ENCODE data around the gene AATF. TPM values are rescaled to one million over a fixed set of nuclear protein-coding genes. Genes with fewer than 3 reads are reported as not detected.

AATF gene
- total RNA-seq, 4 donors from 2014 or later, result 26.4 to 54.8 (median 32.4) TPM

DNA sequence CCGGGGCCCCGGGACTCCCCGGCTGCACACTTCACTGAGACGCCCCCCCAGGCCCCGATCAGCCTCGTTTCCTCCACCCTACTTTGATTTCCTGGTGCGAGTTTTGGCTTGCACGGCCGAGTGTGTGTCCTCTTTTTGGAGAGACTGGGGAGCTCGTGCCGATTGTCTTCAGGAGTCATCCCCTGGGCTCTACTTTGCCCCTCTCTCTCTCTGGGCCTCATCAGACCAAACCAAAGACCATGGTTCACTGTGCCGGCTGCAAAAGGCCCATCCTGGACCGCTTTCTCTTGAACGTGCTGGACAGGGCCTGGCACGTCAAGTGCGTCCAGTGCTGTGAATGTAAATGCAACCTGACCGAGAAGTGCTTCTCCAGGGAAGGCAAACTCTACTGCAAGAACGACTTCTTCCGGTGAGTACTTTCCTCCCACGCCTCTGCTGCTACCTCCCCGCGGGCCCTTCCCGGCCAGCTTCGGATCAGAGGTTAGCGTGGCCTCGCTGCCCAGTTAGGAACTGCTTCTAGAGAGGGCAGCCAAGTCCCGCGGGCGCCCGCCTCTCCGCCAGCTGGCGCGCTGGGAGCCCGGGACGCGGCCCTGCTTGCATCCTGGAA is 10.7 kb upstream of the AATF start:
- TF ChIP-seq, protein P1, sequence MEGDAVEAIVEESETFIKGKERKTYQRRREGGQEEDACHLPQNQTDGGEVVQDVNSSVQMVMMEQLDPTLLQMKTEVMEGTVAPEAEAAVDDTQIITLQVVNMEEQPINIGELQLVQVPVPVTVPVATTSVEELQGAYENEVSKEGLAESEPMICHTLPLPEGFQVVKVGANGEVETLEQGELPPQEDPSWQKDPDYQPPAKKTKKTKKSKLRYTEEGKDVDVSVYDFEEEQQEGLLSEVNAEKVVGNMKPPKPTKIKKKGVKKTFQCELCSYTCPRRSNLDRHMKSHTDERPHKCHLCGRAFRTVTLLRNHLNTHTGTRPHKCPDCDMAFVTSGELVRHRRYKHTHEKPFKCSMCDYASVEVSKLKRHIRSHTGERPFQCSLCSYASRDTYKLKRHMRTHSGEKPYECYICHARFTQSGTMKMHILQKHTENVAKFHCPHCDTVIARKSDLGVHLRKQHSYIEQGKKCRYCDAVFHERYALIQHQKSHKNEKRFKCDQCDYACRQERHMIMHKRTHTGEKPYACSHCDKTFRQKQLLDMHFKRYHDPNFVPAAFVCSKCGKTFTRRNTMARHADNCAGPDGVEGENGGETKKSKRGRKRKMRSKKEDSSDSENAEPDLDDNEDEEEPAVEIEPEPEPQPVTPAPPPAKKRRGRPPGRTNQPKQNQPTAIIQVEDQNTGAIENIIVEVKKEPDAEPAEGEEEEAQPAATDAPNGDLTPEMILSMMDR (IDR thresholded peaks at IDR 0.05), result no peak
- DNase-seq (ENCODE audit: low spot score) (no peak), ATAC-seq (ENCODE audit: low FRiP score) (no peak)

DNA sequence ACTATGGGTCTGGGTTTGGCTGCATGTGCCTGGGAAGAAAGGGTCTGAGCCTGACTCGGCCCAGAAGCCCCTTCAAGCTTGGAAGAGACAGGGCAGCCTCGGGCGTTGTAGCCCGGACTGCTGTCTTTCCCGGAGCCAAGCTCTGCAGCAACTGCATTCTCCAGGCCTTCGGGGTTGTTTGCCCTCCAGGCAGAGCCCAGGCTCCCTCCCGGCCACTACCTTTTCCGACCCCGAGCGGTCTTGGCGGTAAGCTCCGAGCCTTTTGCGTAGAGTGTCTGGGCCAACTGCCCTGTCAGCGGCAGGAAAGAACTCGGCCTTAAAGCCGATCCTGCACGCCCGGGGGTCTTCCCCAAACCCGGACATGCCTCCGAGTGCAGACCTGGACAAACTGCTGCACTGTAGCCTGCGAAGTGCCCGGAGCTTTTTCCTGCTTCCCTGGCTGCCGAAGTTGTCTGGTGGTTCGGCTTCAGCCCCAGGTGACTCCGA is 10.1 kb upstream of the AATF start:
- ATAC-seq (ENCODE audit: low FRiP score) (no peak), DNase-seq (ENCODE audit: low spot score) (no peak)
- TF ChIP-seq, protein P1 (IDR thresholded peaks at IDR 0.05), result no peak

DNA sequence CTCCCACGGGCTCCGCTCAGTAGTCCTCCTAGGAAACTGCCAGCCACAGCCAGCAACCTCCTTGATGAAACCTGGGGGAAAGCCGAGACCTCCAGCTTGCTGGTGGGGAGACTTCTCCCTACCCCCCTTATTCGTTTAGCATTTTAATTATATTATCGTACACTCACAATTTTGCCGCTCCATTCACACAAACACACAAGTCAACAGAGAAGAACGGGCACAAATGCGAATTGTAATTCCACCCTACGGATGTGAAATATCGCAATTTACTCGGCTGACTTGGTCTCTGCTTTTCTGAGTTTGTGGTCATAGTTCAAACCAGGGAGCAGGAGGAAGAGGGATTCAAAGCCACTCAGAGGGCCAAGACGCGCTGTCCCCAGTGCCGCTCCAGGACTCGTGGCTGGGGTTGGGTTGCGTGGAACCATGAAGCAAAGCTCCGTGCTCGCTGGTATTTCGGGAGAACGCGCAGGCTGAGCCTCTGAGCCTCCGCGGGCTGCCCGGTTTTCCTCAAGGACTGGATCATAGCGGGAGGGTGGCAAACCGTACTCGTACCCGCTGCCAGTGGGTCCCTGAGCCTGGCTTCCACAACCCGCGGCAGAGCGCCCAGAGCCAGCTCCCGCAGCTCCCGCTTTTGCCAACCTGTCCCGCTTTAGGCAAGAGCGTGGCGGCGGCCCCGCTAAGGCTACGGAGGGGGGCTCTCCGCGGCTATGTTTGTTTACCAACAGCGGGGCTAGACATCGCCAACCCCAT is 9.5 kb upstream of the AATF start:
- DNase-seq (ENCODE audit: low spot score) (no peak), ATAC-seq (ENCODE audit: low FRiP score) (no peak)
- TF ChIP-seq, protein P1 (IDR thresholded peaks at IDR 0.05), result no peak

DNA sequence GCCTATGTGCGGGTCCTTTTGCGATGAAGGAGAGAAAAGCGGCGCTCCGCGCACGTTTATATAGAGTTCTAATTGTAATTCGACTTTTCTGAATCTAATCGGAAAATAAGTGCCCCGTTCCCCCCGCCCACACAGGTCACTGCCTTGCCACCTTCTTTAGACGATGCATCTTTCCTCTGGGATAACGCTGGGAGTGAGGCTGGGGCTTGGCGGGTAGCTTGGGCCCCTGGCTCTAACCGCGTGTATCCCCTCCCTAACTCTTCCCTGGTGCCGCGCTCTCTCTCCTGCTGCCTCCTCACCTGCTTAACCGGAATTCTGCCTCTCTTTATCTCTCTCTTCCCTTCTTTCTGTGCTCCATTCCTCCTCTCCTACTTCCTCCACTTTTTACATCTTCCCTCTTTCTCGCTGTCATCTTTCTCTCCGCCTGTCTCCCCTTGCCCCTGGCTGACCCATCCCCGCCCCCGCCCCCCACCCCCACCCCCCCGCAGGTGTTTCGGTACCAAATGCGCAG is 8.9 kb upstream of the AATF start:
- TF ChIP-seq, protein P1 (IDR thresholded peaks at IDR 0.05), result no peak

DNA sequence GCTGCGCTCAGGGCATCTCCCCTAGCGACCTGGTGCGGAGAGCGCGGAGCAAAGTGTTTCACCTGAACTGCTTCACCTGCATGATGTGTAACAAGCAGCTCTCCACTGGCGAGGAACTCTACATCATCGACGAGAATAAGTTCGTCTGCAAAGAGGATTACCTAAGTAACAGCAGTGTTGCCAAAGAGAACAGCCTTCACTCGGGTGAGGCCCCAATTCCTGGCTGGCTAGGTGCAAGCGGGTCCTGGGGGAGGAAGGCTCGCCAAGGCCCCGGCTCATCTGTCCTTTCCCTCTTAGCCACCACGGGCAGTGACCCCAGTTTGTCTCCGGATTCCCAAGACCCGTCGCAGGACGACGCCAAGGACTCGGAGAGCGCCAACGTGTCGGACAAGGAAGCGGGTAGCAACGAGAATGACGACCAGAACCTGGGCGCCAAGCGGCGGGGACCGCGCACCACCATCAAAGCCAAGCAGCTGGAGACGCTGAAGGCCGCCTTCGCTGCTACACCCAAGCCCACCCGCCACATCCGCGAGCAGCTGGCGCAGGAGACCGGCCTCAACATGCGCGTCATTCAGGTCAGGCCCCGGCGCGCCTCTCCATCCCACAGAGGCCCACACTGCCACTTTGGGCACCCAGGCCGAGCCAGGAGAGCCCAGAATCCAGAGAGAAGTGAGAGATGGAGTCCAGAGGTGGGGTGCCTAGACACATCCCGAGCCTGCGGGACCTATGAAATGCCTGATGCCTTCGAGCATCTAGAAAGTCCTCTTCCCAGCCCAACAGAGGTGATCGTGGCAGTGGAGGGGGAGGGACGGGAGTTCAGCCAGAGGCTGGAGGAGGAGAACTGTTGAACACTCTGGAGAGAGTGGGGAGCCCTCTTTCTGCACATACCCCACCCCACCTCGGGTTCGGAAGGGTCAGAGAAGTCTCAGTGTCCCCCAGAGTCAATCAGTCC is 8.2 kb upstream of the AATF start:
- TF ChIP-seq, protein P1 (IDR thresholded peaks at IDR 0.05), result no peak

More for the DNA sequence above, 8.9 kb upstream of the AATF start:
- ATAC-seq (ENCODE audit: low FRiP score), result no peak
- no peak for DNase-seq (ENCODE audit: low spot score)

DNA sequence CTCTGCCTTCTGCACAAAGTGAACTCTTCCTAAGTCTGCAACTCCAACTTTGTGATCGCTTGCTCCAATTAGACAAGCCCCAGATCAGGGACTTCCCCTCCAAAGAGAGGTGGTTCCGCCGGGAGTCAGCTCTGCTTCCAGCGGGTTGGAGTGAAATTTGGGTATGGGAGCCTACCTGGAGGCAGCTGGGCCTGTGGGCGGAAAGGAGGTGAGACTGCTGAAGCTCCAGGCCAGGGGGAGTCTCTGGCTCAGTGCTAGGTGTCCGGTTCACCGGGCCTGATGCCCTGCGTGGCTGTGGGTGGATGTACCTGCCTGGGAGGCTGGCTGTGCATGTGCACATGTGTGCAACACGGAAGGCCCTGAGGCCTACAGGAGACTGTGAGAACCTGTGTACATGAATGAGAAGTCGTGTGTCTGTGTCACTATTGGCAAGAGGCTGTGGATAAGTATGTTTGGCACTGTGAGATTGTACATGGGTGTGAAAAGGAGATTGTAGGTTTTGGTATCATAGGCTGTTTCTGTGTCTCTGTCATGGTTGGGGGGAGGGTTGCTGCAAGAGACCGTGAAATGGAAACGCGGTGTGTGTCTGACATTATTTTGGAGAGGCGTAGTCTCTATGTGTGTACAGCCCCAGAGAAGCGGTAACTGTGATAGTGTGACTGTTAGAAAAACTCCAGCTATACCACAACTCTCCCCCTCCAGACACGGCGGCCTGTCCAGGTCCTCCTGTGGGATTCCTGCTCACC is 7.3 kb upstream of the AATF start:
- ATAC-seq (ENCODE audit: low FRiP score) (no peak), DNase-seq (ENCODE audit: low spot score) (no peak)
- TF ChIP-seq, protein P1 (IDR thresholded peaks at IDR 0.05), result no peak

More for the DNA sequence above, 8.2 kb upstream of the AATF start:
- DNase-seq (ENCODE audit: low spot score) (no peak), ATAC-seq (ENCODE audit: low FRiP score) (no peak)

Measured in omental fat pad (tissue), 4 donors.